Measurements from ENCODE around the gene SLC4A5.

The SLC4A5 gene

GRCh38 chr2:74278176-74278575 is 65.0 kb downstream of the SLC4A5 start:
- peaks cover 30% of the 10 kb centered on the region for H3K27me3 ChIP-seq (ENCODE audit: control insufficient read depth, low read length)
- no peak overlapping the region for H3K27ac ChIP-seq (ENCODE audit: low read depth, low read length)
- no peaks in the 10 kb centered on the region for H3F3A ChIP-seq (ENCODE audit: control insufficient read depth, insufficient read depth)
- H3K79me2 ChIP-seq (ENCODE audit: control insufficient read depth, low read length): no peaks in the 10 kb centered on the region
- H3K4me1 ChIP-seq (ENCODE audit: control insufficient read depth, low read length): peaks cover 5% of the 10 kb centered on the region; the same call in 1 of the 2 replicates
- no peaks in the 10 kb centered on the region for H4K20me1 ChIP-seq (ENCODE audit: control insufficient read depth, insufficient read depth, low read depth, low read length)
- no peak overlapping the region for H3K4me2 ChIP-seq (ENCODE audit: low read length)
- H3K4me3 ChIP-seq (ENCODE audit: low read length): no peak overlapping the region
- no peaks in the 10 kb centered on the region for H3K36me3 ChIP-seq (ENCODE audit: control insufficient read depth, low read length)
- H3K9me3 ChIP-seq (ENCODE audit: control insufficient read depth, insufficient read depth, low read length): no peaks in the 10 kb centered on the region
- no peak for TF ChIP-seq CTCF (IDR thresholded peaks at IDR 0.05; ENCODE audit: low read depth, low read length, poor library complexity, severe bottlenecking)
- TF ChIP-seq EZH2phosphoT487 (IDR thresholded peaks at IDR 0.05; ENCODE audit: borderline replicate concordance, low read length): no peak
- H3K9me2 ChIP-seq (replicated peaks; ENCODE audit: control insufficient read depth, low read length): no peaks in the 10 kb centered on the region

DNA sequence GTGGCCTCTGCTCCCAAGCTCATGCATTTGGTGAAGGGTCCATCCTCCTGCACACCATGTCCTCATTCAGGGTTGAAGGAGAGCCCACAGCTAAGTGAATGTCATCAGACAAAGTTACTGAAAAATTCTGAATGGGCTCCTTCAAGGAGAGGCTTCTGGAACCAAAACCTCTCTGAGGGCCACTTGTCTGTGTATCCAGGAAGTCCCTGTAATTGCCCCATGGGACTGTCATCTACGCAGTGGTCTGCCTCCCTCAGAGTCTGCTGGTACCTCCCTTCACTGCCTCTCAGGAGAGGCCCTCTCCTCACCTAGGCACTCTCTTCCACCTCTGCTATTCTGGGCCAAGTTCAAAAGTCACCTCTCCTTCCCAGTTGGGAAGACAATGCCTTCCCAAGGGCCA is 68.0 kb downstream of the SLC4A5 start:
- Histone ChIP-seq H3K4me1 (ENCODE audit: control insufficient read depth, low read length) (peaks cover 5% of the 10 kb centered on the region; the same call in 1 of the 2 replicates), H3K79me2 (ENCODE audit: control insufficient read depth, low read length) (no peaks in the 10 kb centered on the region), H3K9me2 (replicated peaks; ENCODE audit: control insufficient read depth, low read length) (no peaks in the 10 kb centered on the region), H3K27me3 (ENCODE audit: control insufficient read depth, low read length) (peaks cover 29% of the 10 kb centered on the region), H3K4me2 (ENCODE audit: low read length) (no peak overlapping the region), H3K36me3 (ENCODE audit: control insufficient read depth, low read length) (no peaks in the 10 kb centered on the region), H3K4me3 (ENCODE audit: low read length) (no peak overlapping the region), H4K20me1 (ENCODE audit: control insufficient read depth, insufficient read depth, low read depth, low read length) (no peaks in the 10 kb centered on the region), H3K27ac (ENCODE audit: low read depth, low read length) (no peak overlapping the region), H3K9me3 (ENCODE audit: control insufficient read depth, insufficient read depth, low read length) (no peaks in the 10 kb centered on the region), H3F3A (ENCODE audit: control insufficient read depth, insufficient read depth) (no peaks in the 10 kb centered on the region)
- TF ChIP-seq CTCF (IDR thresholded peaks at IDR 0.05; ENCODE audit: low read depth, low read length, poor library complexity, severe bottlenecking) (no peak), EZH2phosphoT487 (IDR thresholded peaks at IDR 0.05; ENCODE audit: borderline replicate concordance, low read length) (no peak)

- TF ChIP-seq CTCF (IDR thresholded peaks at IDR 0.05; ENCODE audit: low read depth, low read length, poor library complexity, severe bottlenecking) (no peak), EZH2phosphoT487 (IDR thresholded peaks at IDR 0.05; ENCODE audit: borderline replicate concordance, low read length) (no peak)
- Histone ChIP-seq H3K9me2 (replicated peaks; ENCODE audit: control insufficient read depth, low read length) (no peaks in the 10 kb centered on the region), H3F3A (ENCODE audit: control insufficient read depth, insufficient read depth) (0 out of 2 replicates have a peak, but pooled peaks cover 3% of the 10 kb centered on the region), H3K79me2 (ENCODE audit: control insufficient read depth, low read length) (no peaks in the 10 kb centered on the region), H4K20me1 (ENCODE audit: control insufficient read depth, insufficient read depth, low read depth, low read length) (no peaks in the 10 kb centered on the region), H3K4me3 (ENCODE audit: low read length) (no peak overlapping the region), H3K27ac (ENCODE audit: low read depth, low read length) (no peak overlapping the region), H3K9me3 (ENCODE audit: control insufficient read depth, insufficient read depth, low read length) (no peaks in the 10 kb centered on the region), H3K4me2 (ENCODE audit: low read length) (no peak overlapping the region), H3K4me1 (ENCODE audit: control insufficient read depth, low read length) (peaks cover 6% of the 10 kb centered on the region), H3K27me3 (ENCODE audit: control insufficient read depth, low read length) (peaks cover 3% of the 10 kb centered on the region; the same call in 1 of the 2 replicates), H3K36me3 (ENCODE audit: control insufficient read depth, low read length) (no peaks in the 10 kb centered on the region)
Observed at GRCh38 chr2:74269667-74270066, 73.5 kb downstream of the SLC4A5 start.

Measured in DOHH2 (cell line).